ENCODE data around the gene LCN10. TPM values are rescaled to one million over a fixed set of nuclear protein-coding genes. Genes with fewer than 3 reads are reported as not detected.

The LCN10 gene
- total RNA-seq, 1 experiment from 2014 or later = 1.5 TPM

GRCh38 chr9:136732444-136733178, 10.1 kb downstream of the LCN10 start:
- Histone ChIP-seq H3K4me1 (ENCODE audit: insufficient read depth, low read length) (no peaks in the 10 kb centered on the region), H3K79me2 (ENCODE audit: insufficient read depth, low read length) (peaks cover 1% of the 10 kb centered on the region; the same call in 1 of the 2 replicates), H3K79me1 (ENCODE audit: insufficient read depth, low read depth, low read length, poor library complexity, severe bottlenecking) (no peaks in the 10 kb centered on the region), H2BK15ac (ENCODE audit: low read depth, low read length) (no peak overlapping the region), H3K4me2 (ENCODE audit: insufficient read depth, insufficient read length, low read length) (no peak overlapping the region), H3K27ac (ENCODE audit: insufficient read length, low read depth, low read length) (no peak overlapping the region), H4K91ac (ENCODE audit: insufficient read length, low read depth, low read length) (no peak overlapping the region), H2AK5ac (ENCODE audit: insufficient read length, low read length) (no peak overlapping the region), H2AFZ (ENCODE audit: low read length) (no peak overlapping the region), H4K8ac (replicated peaks; ENCODE audit: insufficient read length, low read depth, low read length) (no peak overlapping the region), H2BK120ac (ENCODE audit: low read depth, low read length, poor library complexity, severe bottlenecking) (no peak overlapping the region), H3K14ac (ENCODE audit: insufficient read depth, low read length) (no peak overlapping the region; the same call in 1 of the 2 replicates), H3K18ac (ENCODE audit: insufficient read length, low read depth, low read length) (no peak overlapping the region), H3T11ph (ENCODE audit: low read length) (no peak overlapping the region), H2BK12ac (ENCODE audit: insufficient read length, low read depth, low read length) (no peak overlapping the region), H3K9ac (ENCODE audit: extremely low read depth, insufficient read length, low read length) (no peak overlapping the region), H2BK5ac (ENCODE audit: insufficient read length, low read length) (no peak overlapping the region), H3K23ac (ENCODE audit: insufficient read length, low read depth, low read length) (no peak overlapping the region), H3K56ac (ENCODE audit: insufficient read length, low read depth, low read length) (no peak overlapping the region), H4K20me1 (ENCODE audit: control insufficient read depth, insufficient read depth, insufficient read length) (no peaks in the 10 kb centered on the region), H3K27me3 (ENCODE audit: insufficient read depth, low read length) (no peaks in the 10 kb centered on the region), H3K23me2 (ENCODE audit: insufficient read length, low read depth, low read length, poor library complexity, severe bottlenecking) (peaks cover 10% of the 10 kb centered on the region), H3K9me3 (ENCODE audit: control insufficient read depth, low read depth, low read length) (no peaks in the 10 kb centered on the region), H2BK20ac (ENCODE audit: low read depth, low read length, poor library complexity, severe bottlenecking) (no peak overlapping the region), H4K5ac (ENCODE audit: insufficient read length, low read depth, low read length) (no peak overlapping the region), H3K4ac (ENCODE audit: low read depth, low read length) (no peak overlapping the region)
- no peak for TF ChIP-seq CTCF (conservative IDR thresholded peaks at IDR 0.05)
- Mint-ChIP-seq H3K27me3 (ENCODE audit: low read depth) (peaks cover 15% of the 10 kb centered on the region), H3K9me3 (no peaks in the 10 kb centered on the region), H3K27ac (0 out of 7 replicates have a peak overlapping the region, but pooled peaks of 1 of the 3 experiments have one; percentile 30), H3K4me1 (peaks cover 0 to 7% of the 10 kb centered on the region in 2 experiments; a peak in 3 of 4 replicates), H3K36me3 (ENCODE audit: insufficient read depth in 1 of 3, low read depth in 3 of 3) (no peaks in the 10 kb centered on the region; a peak in 2 of 7 replicates), H3K4me3 (no peak overlapping the region)
- no CpG with 5 or more reads among the region's 16 CpGs for WGBS (ENCODE audit: extremely low coverage, insufficient read length, low lambda C conversion rate)
- DNase-seq = no peak
